Globus pallidus (tissue), 1 donor: ENCODE results near the gene ARHGAP20.
A peak's percentile ranks its signal among the peaks of the same experiment; 100 is the strongest.
"Not testable (repeated sequence)": the region's sequence is repeated elsewhere in the genome, so short reads cannot be mapped to it uniquely, and the experiment has no call there.

Source experiments
- DNase-seq: peaks from one replicate; pipeline ENCODE4 v3.0.0-alpha.2; 2015; ENCODE audit warnings: low spot score

ARHGAP20 gene

GRCh38 chr11:110713449-110713776 lies 1.2 kb upstream of the ARHGAP20 start:
- DNase-seq, result no peak

- peak; percentile 40 for DNase-seq
Observed at GRCh38 chr11:110712659-110713448, 617 bp upstream of the ARHGAP20 start.

- no peak for DNase-seq
Observed at GRCh38 chr11:110711448-110711775, 825 bp downstream of the ARHGAP20 start.

GRCh38 chr11:110710628-110711381 lies 1.4 kb downstream of the ARHGAP20 start:
- no peak for DNase-seq

GRCh38 chr11:110704210-110704864 lies 7.9 kb downstream of the ARHGAP20 start:
- no peak for DNase-seq

- DNase-seq, result no peak
Observed at GRCh38 chr11:110691926-110692325, 20.3 kb downstream of the ARHGAP20 start.

DNA sequence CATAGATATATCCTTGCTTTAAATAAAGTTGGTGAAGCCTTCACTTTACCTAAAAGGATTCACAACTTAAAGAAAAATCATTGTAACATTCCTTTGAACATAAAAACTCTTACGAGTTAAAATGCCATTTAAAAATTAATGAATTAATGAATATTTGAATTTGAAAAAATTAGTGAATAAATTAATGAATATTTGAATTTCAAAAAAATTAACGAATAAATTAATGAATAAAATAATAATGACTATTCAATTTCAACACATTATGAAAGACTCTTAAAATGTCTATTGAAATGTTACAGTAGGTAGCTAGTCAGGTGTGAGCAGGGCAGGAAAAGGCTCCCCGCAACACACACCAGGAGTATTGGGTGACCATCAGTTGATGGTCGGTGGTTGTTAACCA lies 22.9 kb downstream of the ARHGAP20 start:
- no peak for DNase-seq

DNA sequence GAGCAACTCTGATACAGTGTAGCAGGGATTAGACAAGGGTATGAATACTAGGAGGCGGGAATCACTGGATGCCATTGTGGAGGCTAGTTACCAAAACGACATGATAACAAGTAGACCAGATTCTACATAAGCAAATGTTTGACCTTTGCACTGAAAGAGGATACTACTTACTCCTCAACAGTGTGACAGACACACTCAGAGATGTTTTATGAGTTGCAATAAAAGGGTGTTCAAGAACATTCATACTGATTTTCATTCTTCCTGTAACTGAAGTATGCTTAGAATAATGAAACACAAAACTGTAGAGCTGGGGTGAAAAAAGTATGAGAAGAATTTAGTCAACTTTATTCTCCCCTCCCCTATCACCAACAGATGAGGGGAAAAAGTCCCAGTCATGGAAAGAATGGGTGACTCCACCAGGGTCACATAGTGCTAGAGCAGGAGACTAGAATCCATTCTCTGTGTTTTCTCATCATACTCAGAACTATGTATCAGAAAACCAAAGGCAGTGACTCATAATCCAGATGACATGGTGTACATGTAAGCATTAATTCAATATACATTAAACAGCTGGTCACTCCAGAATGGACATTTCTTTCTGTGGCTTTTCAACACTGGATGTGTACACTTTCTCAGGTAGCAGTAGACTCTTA lies 32.8 kb downstream of the ARHGAP20 start:
- DNase-seq, result no peak

DNA sequence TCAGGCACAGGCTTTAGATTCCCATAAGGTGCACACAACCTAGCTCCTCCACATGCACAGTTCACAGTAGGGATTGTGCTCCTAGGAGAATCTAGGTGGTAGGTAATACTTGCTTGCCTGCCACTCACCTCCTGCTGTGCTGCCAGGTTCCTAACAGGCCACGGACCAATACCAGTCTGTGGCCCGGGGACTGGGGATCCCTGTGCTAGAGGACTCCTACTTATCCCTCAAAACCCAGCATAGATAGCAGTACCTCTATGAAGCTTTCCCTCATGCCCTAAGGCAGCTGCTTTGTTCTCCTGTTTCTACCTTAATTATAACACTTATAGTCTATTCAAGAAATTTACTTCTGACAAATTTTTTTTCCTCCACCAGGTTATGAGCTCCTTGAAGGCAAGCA lies 36.7 kb downstream of the ARHGAP20 start:
- DNase-seq, result no peak

DNA sequence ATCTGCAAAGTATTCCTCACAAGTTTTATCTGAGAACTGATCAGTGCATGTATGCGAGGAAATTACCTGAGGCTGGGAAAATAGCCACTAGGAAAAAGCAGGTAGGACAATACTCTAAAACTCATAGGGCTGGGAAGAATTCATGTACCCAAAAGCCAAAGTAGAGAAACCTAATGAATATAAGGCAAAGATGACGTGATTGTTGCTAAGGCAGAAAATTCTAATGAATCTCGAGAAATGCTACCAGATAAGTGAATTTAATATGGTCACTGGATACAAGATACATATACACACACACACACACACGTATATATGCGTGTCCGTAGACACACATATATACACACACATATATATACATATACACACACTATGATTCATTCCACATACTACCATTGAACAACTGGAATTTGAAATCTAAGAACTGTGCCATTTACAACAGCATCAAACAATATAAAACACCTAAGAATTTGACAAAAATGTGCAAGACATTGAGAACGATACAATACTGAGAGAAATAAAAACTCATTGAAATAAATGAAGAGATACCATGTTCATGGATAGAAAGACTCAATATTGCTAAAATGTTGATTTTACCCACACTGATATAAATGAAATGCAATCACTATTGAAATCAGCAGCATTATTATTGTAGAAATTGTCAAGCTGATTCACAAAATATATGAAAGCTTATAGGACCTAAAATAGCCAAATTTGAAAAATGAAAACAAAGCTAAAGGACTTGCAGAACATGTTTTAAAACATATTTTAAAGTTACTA lies 46.4 kb downstream of the ARHGAP20 start:
- DNase-seq, result no peak

DNA sequence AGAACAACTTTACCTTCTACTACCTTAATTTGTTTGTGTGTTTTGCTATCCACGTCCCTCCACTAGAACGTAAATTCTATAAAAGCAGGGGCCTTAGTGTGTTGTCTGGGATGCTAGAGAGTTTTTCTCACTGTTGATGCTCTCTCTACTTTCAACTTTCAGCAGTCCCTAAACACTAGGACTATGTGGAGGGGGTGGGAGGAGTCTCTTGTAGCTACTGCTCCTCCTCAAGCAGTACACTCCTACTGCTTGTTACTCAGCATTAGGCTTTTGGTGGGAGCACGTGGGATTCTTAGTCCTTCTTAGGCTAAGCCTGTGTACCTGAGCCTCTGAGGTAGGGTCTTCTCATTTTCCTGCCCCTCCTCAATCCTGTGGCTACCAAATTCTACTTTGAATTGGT lies 56.3 kb downstream of the ARHGAP20 start:
- DNase-seq, result no peak

DNA sequence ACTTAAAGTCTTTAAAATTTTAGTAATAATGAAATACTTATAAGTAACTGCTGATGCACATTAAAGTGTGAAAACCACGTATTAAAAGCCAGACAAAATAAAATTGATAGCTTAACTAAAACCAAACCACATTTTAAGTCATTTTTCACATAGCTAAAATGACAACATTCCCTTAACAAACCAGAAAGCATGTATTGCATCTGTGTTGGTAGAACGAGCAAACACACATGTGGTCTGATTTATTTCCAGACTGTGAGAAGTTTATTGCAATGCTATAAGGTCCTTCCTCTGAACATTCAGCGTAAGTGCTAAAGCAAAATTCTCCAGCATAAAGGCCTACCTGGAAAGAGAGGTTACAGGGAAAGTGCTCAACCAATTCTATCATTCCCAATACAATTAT lies 57.8 kb downstream of the ARHGAP20 start:
- no peak for DNase-seq

GRCh38 chr11:110645253-110645652 lies 67.0 kb downstream of the ARHGAP20 start:
- no peak for DNase-seq

DNA sequence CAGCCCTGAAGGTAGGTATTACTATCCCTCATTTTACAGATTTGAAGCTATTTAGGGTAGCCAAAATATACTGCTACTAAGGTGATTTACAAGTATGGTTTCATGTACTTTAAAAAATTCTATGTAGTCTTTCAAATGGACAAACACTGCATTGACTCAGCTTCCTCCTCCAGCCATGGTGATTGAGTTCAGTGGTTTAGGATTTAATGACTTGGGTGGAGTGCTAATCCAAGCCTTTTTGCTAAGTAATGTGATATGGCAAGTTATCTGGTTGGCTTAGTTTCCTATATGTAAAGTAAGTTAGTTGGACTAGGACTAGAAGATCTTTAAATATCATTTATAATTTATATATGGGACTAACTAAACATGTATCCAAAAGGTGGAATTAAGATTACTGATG lies 77.9 kb downstream of the ARHGAP20 start:
- DNase-seq, result no peak

DNA sequence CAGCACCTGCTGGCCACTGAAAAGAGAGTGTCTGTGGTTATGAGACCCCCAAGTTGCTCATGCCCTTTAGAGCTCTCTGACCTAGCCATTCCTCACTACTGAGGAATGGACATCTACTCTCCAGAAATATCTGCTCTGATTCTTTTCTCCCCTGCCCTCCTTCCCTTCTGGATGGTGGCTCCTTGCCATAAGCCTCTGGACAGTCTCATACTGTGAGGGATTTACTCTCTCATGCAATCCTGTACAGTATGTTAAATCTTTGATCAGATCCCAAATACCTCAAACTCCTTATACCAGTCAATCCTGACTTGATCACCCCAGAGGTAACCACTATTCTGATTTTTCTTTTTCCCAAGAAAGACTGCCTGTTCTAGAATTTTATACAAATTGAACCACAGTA lies 80.7 kb downstream of the ARHGAP20 start:
- DNase-seq, result no peak

- no peak for DNase-seq
Observed at GRCh38 chr11:110629594-110629993, 82.6 kb downstream of the ARHGAP20 start.

DNA sequence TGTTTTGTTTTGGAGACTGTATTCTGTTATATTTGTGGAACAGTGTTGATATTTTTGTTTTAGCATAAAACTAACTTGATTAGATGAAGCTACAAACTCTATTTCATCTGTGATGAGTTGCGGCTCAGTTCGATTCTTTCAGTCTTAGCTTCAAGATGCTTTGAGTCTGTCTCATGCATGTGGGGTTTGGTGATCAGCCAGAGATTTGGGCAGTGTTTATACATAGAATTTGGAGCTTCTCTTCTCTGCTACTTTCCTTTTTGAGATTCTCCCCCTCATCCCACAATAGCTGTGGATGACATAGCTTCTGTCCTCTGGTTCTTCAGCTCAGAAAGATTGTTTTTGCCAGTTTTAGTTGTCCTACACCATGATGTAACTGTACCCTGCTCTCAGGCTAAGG lies 90.4 kb downstream of the ARHGAP20 start:
- DNase-seq, result no peak

GRCh38 chr11:110619366-110619765 lies 92.9 kb downstream of the ARHGAP20 start:
- DNase-seq, result not testable (repeated sequence)

GRCh38 chr11:110614031-110614430 lies 98.2 kb downstream of the ARHGAP20 start:
- no peak for DNase-seq

GRCh38 chr11:110613197-110613918 lies 98.9 kb downstream of the ARHGAP20 start:
- no peak for DNase-seq

DNA sequence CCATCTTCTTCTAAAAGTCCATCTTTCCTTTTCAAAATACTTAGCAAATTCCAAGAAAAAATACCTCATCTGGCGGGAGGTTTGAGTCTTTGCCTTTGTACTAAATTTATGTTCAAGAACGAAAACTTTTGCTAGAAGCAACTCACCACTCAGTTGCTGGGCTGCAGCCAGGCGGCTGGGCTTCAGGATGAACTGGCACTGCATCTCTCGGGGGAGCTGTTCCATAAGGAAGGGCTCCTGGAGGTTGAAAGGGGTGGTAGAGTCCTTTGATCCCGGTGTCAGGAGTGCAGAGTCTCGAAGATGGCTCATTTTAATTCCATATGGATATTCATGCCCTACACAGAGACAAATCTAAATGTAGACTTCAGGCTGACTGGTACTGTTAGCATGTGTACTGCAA lies 105.8 kb downstream of the ARHGAP20 start:
- DNase-seq, result no peak
